CD4-positive, alpha-beta T cell (primary cell): Measurements from ENCODE around the gene GNLY. TPM values are rescaled to one million over a fixed set of nuclear protein-coding genes. Genes with fewer than 3 reads are reported as not detected.

Experiments
- ATAC-seq: fragments of 200-7000 bp; cut with Tn5 transposase; one replicate; pipeline ENCODE4 v1.10.0; 2022; ENCODE audit warnings: mild to moderate bottlenecking; ENCODE audit not compliant: poor library complexity
- CTCF ChIA-PET: fragments of 350-600 bp; sonication (Branson Sonifier 250); formaldehyde crosslinking; loops from one replicate; lab custom pipeline; 2021; ENCODE audit warnings: antibody characterized with exemption, inconsistent platforms; lab: Charles Lee
- POLR2A ChIA-PET: fragments of 350-600 bp; sonication (Branson Sonifier 250); formaldehyde crosslinking; loops from one replicate; lab custom pipeline; 2021; ENCODE audit warnings: antibody characterized with exemption, inconsistent platforms; lab: Charles Lee
- DNase-seq, 14 experiments: peaks; one replicate each; pipeline ENCODE4 v3.0.0-alpha.2; 2013 to 2020; ENCODE audit warnings: mixed read lengths in 2 of 14
- H3K27ac ChIP-seq, 2 donors: one replicate each; pipeline versions ENCODE4 v1.5.1 to v1.7.0; 2013; ENCODE audit warnings: low read length in 2 of 2, low read depth in 1 of 2, mild to moderate bottlenecking in 1 of 2
- H3K27me3 ChIP-seq, 2 experiments: 1 replicate in 1 of 2; 2 replicates in 1 of 2; pipeline versions ENCODE4 v1.6.1 to v1.7.0; 2013; ENCODE audit warnings: low read length in 2 of 2, control low read depth in 1 of 2, mild to moderate bottlenecking in 1 of 2, moderate library complexity in 1 of 2; ENCODE audit not compliant: insufficient read depth in 2 of 2, control insufficient read depth in 1 of 2
- H3K36me3 ChIP-seq: one replicate; pipeline ENCODE4 v1.6.1; 2013; ENCODE audit warnings: low read length, control low read depth; ENCODE audit not compliant: insufficient read depth
- H3K4me1 ChIP-seq: one replicate; pipeline ENCODE4 v1.6.1; 2013; ENCODE audit warnings: low read length, control low read depth; ENCODE audit not compliant: insufficient read depth
- H3K4me3 ChIP-seq: one replicate; pipeline ENCODE4 v1.5.1; 2013; ENCODE audit warnings: mild to moderate bottlenecking, low read length, moderate library complexity
- H3K9me3 ChIP-seq, 2 experiments: 1 replicate in 1 of 2; 2 replicates in 1 of 2; pipeline versions ENCODE4 v1.6.1 to v1.7.0; 2013; ENCODE audit warnings: low read length in 2 of 2, mild to moderate bottlenecking in 2 of 2, control low read depth in 1 of 2, moderate library complexity in 1 of 2; ENCODE audit not compliant: control insufficient read depth in 1 of 2, insufficient read depth in 1 of 2
- H3K27ac Mint-ChIP-seq: one replicate; pipeline ENCODE4 v1.8.0; 2020; ENCODE audit warnings: mixed read lengths
- H3K27me3 Mint-ChIP-seq: one replicate; pipeline ENCODE4 v1.8.0; 2021; ENCODE audit warnings: mixed read lengths
- H3K36me3 Mint-ChIP-seq: one replicate; pipeline ENCODE4 v1.8.0; 2021; ENCODE audit warnings: low read depth, mixed read lengths
- H3K4me1 Mint-ChIP-seq: one replicate; pipeline ENCODE4 v1.8.0; 2021; ENCODE audit warnings: low read depth, mixed read lengths
- H3K4me3 Mint-ChIP-seq: one replicate; pipeline ENCODE4 v1.8.0; 2020; ENCODE audit warnings: mild to moderate bottlenecking, mixed read lengths
- H3K9me3 Mint-ChIP-seq: one replicate; pipeline ENCODE4 v1.8.0; 2020; ENCODE audit warnings: mixed read lengths
- intact Hi-C, 2 experiments: fragments of 100-400 bp; cut with DNase I in 1 of 2; cut with micrococcal nuclease in 1 of 2; formaldehyde crosslinking; loops; one replicate each; pipeline versions ENCODE4 v1.15.1 to v1.9.0; 2023 to 2025; cut with DNase I, micrococcal nuclease
- total RNA-seq, 174 experiments: library from RNA in 2 of 174; stranded (reverse) in 2 of 174; gene quantifications; one replicate each; pipeline ENCODE4 v1.2.3 and lab custom pipeline; 2021 to 2026
- TF ChIP-seq, protein P1 (sequence below): fragments of 200-600 bp; IDR thresholded peaks from one replicate; pipeline ENCODE4 v1.8.0; 2022; ENCODE audit warnings: antibody characterized with exemption, mild to moderate bottlenecking

Gene GNLY
- total RNA-seq, 2 experiments from 2014 or later = 45.1 TPM

DNA sequence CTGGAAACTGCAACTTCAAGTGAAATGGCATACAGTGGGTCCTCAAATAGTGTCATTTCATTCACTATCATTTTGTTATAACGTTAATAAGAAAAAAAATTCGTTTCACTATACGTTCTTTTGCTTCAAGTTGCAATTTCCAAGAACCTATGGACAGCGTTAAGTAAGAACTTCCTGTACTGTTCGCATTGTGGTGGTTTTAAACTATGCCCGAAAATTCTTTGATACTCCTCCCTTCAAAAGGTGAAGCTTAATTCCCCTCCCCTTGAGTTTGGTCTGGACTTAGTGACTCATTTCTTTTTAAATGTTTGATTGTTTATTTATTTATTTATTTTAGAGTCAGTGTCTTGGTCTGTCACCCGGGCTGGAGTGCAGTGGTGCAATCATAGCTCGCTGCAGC is 20.7 kb downstream of the GNLY start:
- no peak overlapping the region for H3K4me3 Mint-ChIP-seq
- no peaks in the 10 kb centered on the region for H3K36me3 Mint-ChIP-seq
- intact Hi-C loops = no loop called here
- Histone ChIP-seq H3K4me3 (no peak overlapping the region), H3K27ac (no peak overlapping the region), H3K4me1 (peaks cover 4% of the 10 kb centered on the region), H3K27me3 (no peaks in the 10 kb centered on the region), H3K36me3 (no peaks in the 10 kb centered on the region), H3K9me3 (no peaks in the 10 kb centered on the region)
- H3K4me1 Mint-ChIP-seq = no peaks in the 10 kb centered on the region
- POLR2A ChIA-PET = no interaction called here
- no peak overlapping the region for H3K27ac Mint-ChIP-seq
- no peak for ATAC-seq
- no peak for DNase-seq
- TF ChIP-seq, protein P1, sequence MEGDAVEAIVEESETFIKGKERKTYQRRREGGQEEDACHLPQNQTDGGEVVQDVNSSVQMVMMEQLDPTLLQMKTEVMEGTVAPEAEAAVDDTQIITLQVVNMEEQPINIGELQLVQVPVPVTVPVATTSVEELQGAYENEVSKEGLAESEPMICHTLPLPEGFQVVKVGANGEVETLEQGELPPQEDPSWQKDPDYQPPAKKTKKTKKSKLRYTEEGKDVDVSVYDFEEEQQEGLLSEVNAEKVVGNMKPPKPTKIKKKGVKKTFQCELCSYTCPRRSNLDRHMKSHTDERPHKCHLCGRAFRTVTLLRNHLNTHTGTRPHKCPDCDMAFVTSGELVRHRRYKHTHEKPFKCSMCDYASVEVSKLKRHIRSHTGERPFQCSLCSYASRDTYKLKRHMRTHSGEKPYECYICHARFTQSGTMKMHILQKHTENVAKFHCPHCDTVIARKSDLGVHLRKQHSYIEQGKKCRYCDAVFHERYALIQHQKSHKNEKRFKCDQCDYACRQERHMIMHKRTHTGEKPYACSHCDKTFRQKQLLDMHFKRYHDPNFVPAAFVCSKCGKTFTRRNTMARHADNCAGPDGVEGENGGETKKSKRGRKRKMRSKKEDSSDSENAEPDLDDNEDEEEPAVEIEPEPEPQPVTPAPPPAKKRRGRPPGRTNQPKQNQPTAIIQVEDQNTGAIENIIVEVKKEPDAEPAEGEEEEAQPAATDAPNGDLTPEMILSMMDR = no peak
- H3K9me3 Mint-ChIP-seq = no peaks in the 10 kb centered on the region
- CTCF ChIA-PET = no interaction called here
- H3K27me3 Mint-ChIP-seq = no peaks in the 10 kb centered on the region

DNA sequence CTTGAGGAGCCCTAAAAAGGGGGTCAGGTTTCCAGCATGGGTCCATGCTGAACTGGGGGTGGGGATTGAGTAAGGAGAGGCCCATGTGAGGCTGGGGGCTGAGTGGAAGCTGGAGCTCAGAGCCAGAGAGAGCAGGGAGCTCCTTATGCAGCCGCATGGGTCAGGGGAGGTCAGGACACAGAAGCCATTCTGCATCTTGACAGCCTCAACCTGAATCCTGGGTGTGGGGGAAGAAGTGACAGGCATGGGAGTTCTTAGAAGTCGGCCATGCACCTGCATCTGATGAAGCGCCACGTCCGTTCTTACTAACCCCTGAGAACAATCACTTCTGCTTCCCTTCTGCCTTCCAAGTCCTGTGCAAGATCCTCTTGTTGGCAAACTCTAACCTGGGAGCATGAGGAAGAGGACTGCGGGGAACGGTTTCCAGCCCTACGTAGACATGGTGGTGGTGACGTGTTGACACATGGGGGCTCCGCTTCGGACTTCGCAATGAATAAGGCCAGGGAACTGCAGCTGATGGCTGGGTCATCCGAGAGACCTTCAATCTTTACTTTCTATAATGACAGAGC is 22.3 kb downstream of the GNLY start:
- H3K27me3 Mint-ChIP-seq = no peaks in the 10 kb centered on the region
- intact Hi-C loops = no loop called here
- Histone ChIP-seq H3K9me3 (no peaks in the 10 kb centered on the region), H3K4me3 (no peak overlapping the region), H3K36me3 (no peaks in the 10 kb centered on the region), H3K27ac (no peak overlapping the region), H3K4me1 (peaks cover 4% of the 10 kb centered on the region), H3K27me3 (no peaks in the 10 kb centered on the region)
- DNase-seq (peak in 1 of 14 experiments; percentile 28), ATAC-seq (no peak)
- ChIA-PET CTCF (no interaction called here), POLR2A (no interaction called here)
- H3K4me3 Mint-ChIP-seq = no peak overlapping the region
- no peaks in the 10 kb centered on the region for H3K36me3 Mint-ChIP-seq
- H3K27ac Mint-ChIP-seq = no peak overlapping the region
- H3K9me3 Mint-ChIP-seq = no peaks in the 10 kb centered on the region
- no peaks in the 10 kb centered on the region for H3K4me1 Mint-ChIP-seq
- TF ChIP-seq, protein P1 = no peak

DNA sequence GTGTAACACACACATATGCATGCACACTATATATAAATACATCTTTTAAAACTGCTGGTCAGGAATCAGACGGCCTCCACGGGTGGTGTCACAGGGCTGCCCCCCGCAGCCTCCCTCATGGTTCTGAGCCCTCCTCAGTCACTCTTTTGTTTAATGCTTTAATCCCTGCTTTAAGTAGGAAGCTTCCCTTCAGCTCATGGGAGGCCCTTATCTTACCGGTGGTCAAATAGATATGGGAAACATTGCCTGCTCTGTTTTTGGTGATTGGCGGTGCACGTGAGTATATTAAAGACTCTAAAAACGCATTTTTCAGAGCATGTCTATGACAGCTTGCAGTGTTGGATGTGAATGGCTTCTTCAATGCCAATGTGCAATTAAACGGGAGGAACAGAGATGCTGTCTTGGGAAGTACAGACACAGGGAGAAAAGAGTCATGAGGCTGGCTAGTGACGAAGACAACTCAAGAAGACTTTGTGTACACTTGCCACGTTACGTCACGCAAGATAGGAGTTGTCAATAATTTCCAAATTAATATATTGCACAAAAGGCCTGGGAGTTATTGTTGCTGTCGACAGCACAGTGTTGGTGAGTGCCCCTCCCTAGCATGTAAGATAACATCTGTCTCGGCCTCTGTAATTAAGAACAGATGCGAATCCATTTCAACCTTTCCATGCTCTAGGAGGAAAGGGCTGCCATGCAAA is 23.3 kb downstream of the GNLY start:
- POLR2A ChIA-PET = no interaction called here
- intact Hi-C loops = no loop called here
- no peaks in the 10 kb centered on the region for H3K36me3 ChIP-seq
- DNase-seq (peak in 1 of 14 experiments; percentile 2), ATAC-seq (no peak)
- TF ChIP-seq, protein P1 = no peak
- H3K4me1 ChIP-seq = peaks cover 4% of the 10 kb centered on the region
- Mint-ChIP-seq H3K4me3 (no peak overlapping the region), H3K4me1 (no peaks in the 10 kb centered on the region), H3K9me3 (no peaks in the 10 kb centered on the region), H3K27ac (no peak overlapping the region), H3K36me3 (no peaks in the 10 kb centered on the region), H3K27me3 (no peaks in the 10 kb centered on the region)
- H3K27ac ChIP-seq = no peak overlapping the region
- no peaks in the 10 kb centered on the region for H3K27me3 ChIP-seq
- H3K9me3 ChIP-seq = no peaks in the 10 kb centered on the region
- H3K4me3 ChIP-seq = no peak overlapping the region
- CTCF ChIA-PET = interaction anchor here (0.9 kb wide), 1 partner anchor 10 kb away, joined by 4 read pairs; no protein-coding TSS in a partner anchor
